Muscle of back (tissue), 11 donors: Measurements from ENCODE around the gene CREBBP. TPM values are rescaled to one million over a fixed set of nuclear protein-coding genes. Genes with fewer than 3 reads are reported as not detected.

ENCODE experiments used
- DNase-seq, 3 donors: peaks; one replicate each; pipeline versions ENCODE4 v3.0.0 to v3.0.0-alpha.2; 2013
- polyA plus RNA-seq, 10 donors: library from polyadenylated mRNA; unstranded; fragments of 120-200 nt; gene quantifications; one replicate each; pipeline ENCODE4 v1.2.1, GENCODE V29; 2013; ENCODE audit not compliant: insufficient read length in 10 of 10

Gene CREBBP
- polyA plus RNA-seq, 10 donors, result 32.0 to 59.6 (median 47.9) TPM

DNA sequence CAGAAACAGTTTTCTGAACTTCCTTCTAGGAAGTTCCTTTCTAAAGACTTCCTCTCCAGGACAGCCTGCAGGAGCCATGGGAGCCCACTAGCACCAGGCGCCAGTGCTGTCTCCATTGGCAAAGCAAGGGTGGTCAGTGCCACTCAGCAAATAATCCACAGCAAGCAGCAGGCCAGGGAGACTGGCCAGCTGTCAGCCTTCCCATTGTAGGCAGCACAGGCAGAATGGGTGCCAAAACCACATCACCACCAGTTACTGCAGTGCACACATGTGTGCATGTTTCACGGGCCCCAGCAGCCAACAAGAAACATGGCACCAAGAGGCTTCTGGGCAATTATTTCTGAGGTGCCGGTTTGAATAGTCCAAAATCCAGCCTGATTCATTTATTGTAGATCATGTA, 199.3 kb downstream of the CREBBP start:
- DNase-seq, result peak; percentile 24 to 47 (median 46)

DNA sequence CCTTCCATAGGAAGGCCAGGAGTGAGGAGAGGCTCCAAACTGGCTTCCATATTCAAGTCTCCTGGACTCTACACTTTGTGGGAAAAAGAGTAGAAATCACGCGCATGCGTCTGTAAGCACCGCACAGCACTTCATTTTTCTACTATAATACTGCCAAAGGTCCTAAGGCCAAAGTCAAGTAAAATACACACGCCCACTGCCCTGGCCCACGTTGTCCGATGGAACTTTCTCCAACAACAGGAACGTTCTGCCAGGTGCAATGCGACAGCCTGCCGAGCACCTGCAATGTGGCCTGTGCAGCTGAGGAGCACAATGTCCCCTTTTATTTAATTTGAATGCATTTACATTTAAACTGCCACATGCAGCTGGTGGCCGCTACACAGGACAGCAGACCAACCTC, 202.5 kb downstream of the CREBBP start:
- DNase-seq, result no peak

- DNase-seq, result no peak
Observed at GRCh38 chr16:3675601-3676130, 204.8 kb downstream of the CREBBP start.

Other genes with a start within 250 kb of the CREBBP start
- gene DNASE1, start 226.0 kb downstream of the CREBBP start, polyA plus RNA-seq, result 10 to 100 TPM; 12.2 to 21.3 (median 15.9) TPM
- gene TRAP1, start 163.2 kb downstream of the CREBBP start, polyA plus RNA-seq, result 100 to 1,000 TPM in 4 of 10 donors, 10 to 100 TPM in 6; 75.4 to 115 (median 96.5) TPM
- 10 to 100 TPM; 11.3 to 16.9 (median 13.9) TPM for gene ADCY9, start 235.7 kb upstream of the CREBBP start, polyA plus RNA-seq